HG02970 (cell line): ENCODE results near the gene ASPA.
"Not testable (repeated sequence)": the region's sequence is repeated elsewhere in the genome, so short reads cannot be mapped to it uniquely, and the experiment has no call there.

Source experiments
- ATAC-seq: cut with Tn5 transposase; IDR thresholded peaks from one replicate; pipeline ENCODE4 v1.9.1; 2021; ENCODE audit warnings: mild to moderate bottlenecking, moderate library complexity, moderate number of reproducible peaks; ENCODE audit not compliant: unreplicated experiment, low FRiP score

ASPA gene

GRCh38 chr17:3506054-3506453 lies 30.3 kb downstream of the ASPA start:
- ATAC-seq, result no peak

GRCh38 chr17:3507071-3507470 lies 31.3 kb downstream of the ASPA start:
- no peak for ATAC-seq

- ATAC-seq, result no peak
These were observed 32.1 kb downstream of the ASPA start for GRCh38 chr17:3507869-3508268.

- ATAC-seq, result no peak
These were observed 34.3 kb downstream of the ASPA start for GRCh38 chr17:3510090-3510489.

- ATAC-seq, result no peak
These were observed 36.2 kb downstream of the ASPA start for GRCh38 chr17:3511852-3512504.

GRCh38 chr17:3512505-3513171 lies 36.8 kb downstream of the ASPA start:
- no peak for ATAC-seq

- no peak for ATAC-seq
These were observed 37.7 kb downstream of the ASPA start for GRCh38 chr17:3513305-3514035.

GRCh38 chr17:3514167-3514566 lies 38.4 kb downstream of the ASPA start:
- ATAC-seq, result not testable (repeated sequence)

- ATAC-seq, result no peak
These were observed 39.1 kb downstream of the ASPA start for GRCh38 chr17:3514873-3515272.

GRCh38 chr17:3519472-3519871 lies 43.7 kb downstream of the ASPA start:
- not testable (repeated sequence) for ATAC-seq

GRCh38 chr17:3524024-3524423 lies 48.2 kb downstream of the ASPA start:
- no peak for ATAC-seq

- no peak for ATAC-seq
These were observed 50.7 kb downstream of the ASPA start for GRCh38 chr17:3526491-3526890.

GRCh38 chr17:3526971-3527370 lies 51.2 kb downstream of the ASPA start:
- ATAC-seq, result no peak

- no peak for ATAC-seq
These were observed 51.7 kb downstream of the ASPA start for GRCh38 chr17:3527468-3527867.

GRCh38 chr17:3527896-3528295 lies 52.1 kb downstream of the ASPA start:
- no peak for ATAC-seq

- ATAC-seq, result no peak
These were observed 52.6 kb downstream of the ASPA start for GRCh38 chr17:3528403-3528851.

- no peak for ATAC-seq
These were observed 53.2 kb downstream of the ASPA start for GRCh38 chr17:3528880-3529511.

- no peak for ATAC-seq
These were observed 54.3 kb downstream of the ASPA start for GRCh38 chr17:3529817-3530741.

- ATAC-seq, result no peak
These were observed 55.7 kb downstream of the ASPA start for GRCh38 chr17:3531266-3532101.
